Measurements from ENCODE around the gene C14orf180. TPM values are rescaled to one million over a fixed set of nuclear protein-coding genes. Genes with fewer than 3 reads are reported as not detected.

Gene C14orf180
- total RNA-seq (2021; fragmentation: NEBNext Ultra II Directional; extraction: Animal tissue kit (Norgen Biotek cat#: 25700)): not detected
- long read RNA-seq: 0 reads

DNA sequence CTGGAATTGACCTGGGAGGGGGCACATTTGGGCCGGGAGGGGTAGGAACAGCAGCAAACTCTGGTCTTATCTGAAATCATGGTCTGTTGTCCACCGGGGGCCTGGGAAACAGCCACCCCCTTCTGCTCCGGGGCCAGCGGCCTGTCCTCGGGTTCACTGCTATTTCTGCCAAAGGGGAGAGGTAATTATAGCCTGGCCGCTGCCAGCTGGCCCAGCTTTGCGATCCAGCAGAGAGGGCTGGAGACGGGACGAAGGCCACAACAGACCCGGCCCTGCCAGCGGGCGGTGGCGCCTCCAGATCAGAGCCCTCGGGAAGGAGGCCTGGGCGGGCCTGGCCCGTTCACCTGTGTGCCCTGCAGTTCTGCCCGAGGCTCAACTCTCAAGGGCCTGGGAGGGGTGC, at the start of gene C14orf180:
C14orf180 (plus strand) TSS at position 258 of the 400 bp plus-strand sequence. CDS start 6,667 bp downstream, outside the sequence.
- no peaks in the 10 kb centered on the region for H3K36me3 Mint-ChIP-seq (ENCODE audit: low read depth)
- H3K27me3 Mint-ChIP-seq (ENCODE audit: insufficient read depth): peaks cover 25% of the 10 kb centered on the region
- no peaks in the 10 kb centered on the region for H3K4me1 Mint-ChIP-seq (ENCODE audit: low read depth)
- TF ChIP-seq, protein P1, sequence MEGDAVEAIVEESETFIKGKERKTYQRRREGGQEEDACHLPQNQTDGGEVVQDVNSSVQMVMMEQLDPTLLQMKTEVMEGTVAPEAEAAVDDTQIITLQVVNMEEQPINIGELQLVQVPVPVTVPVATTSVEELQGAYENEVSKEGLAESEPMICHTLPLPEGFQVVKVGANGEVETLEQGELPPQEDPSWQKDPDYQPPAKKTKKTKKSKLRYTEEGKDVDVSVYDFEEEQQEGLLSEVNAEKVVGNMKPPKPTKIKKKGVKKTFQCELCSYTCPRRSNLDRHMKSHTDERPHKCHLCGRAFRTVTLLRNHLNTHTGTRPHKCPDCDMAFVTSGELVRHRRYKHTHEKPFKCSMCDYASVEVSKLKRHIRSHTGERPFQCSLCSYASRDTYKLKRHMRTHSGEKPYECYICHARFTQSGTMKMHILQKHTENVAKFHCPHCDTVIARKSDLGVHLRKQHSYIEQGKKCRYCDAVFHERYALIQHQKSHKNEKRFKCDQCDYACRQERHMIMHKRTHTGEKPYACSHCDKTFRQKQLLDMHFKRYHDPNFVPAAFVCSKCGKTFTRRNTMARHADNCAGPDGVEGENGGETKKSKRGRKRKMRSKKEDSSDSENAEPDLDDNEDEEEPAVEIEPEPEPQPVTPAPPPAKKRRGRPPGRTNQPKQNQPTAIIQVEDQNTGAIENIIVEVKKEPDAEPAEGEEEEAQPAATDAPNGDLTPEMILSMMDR (IDR thresholded peaks at IDR 0.05): no peak
- H3K4me3 Mint-ChIP-seq: no peak within 1 kb of the TSS
- no peaks in the 10 kb centered on the region for H3K9me3 Mint-ChIP-seq
- DNase-seq: no peak
- H3K27ac Mint-ChIP-seq: no peak within 1 kb of the TSS

DNA sequence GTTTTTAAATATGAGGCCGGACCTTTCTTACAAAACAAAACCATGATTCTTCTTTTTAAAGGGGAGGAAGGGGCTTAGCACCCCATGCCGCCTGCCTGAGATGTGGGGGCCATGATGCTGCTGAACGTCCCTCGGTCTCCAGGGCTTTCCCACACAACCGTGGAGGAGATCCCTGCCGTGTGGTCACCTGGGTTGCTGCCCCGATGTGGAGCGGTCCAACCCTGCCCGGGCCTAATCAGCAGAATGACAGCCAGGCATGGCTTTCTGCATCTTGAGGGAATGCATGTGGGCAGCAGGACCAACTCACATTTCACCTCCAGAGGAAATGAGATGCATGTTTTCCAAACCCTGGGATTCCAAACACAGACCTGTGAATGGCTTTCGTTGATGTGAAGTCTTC, 48.9 kb upstream of the C14orf180 start:
- Mint-ChIP-seq H3K4me1 (ENCODE audit: low read depth) (no peaks in the 10 kb centered on the region), H3K27me3 (ENCODE audit: insufficient read depth) (peaks cover 4% of the 10 kb centered on the region), H3K9me3 (peaks cover 23% of the 10 kb centered on the region), H3K27ac (no peak overlapping the region), H3K4me3 (no peak overlapping the region), H3K36me3 (ENCODE audit: low read depth) (peaks cover 12% of the 10 kb centered on the region; the same call in 1 of the 2 replicates)
- TF ChIP-seq, protein P1 (IDR thresholded peaks at IDR 0.05): no peak
- DNase-seq: no peak

DNA sequence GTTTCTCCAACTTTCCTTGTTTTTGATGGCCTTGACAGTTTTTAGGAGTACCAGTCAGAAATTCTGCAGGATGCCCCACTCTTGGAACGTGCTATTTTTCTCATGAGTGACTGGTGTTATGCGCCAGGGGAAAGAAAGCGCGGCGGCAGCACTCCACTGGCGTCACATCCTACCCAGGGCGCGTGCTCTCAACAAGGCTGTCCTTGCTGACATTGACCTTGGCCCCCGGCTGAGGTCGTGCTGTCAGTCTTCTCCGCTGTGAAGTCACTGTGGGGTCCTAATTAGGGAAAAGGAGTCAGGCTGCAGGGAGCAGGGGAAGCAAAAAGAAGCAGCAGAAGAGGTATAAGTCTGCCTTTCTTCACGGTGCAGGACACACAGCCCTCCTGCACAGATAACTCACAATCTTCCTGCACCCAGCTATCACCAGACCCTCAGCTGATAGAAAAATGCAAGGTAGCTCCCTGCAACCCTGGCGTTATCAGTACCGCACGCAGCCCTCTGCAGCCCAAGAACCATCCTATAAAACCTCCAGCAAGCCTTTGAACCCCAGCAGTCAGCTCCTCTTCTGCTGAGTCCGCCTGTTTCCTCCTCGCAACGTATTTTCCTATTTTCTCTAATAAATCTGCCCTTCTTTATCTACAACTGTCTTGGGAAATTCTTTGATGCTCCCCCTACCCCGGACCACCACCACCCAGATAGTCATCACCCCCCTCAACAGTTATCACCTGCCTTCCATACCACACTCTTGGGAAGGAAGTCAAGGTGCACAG, 48.0 kb upstream of the C14orf180 start:
- Mint-ChIP-seq H3K27ac (no peak overlapping the region), H3K36me3 (ENCODE audit: low read depth) (peaks cover 10% of the 10 kb centered on the region; the same call in 1 of the 2 replicates), H3K4me3 (no peak overlapping the region), H3K9me3 (peaks cover 19% of the 10 kb centered on the region), H3K27me3 (ENCODE audit: insufficient read depth) (peaks cover 4% of the 10 kb centered on the region), H3K4me1 (ENCODE audit: low read depth) (no peaks in the 10 kb centered on the region)
- TF ChIP-seq, protein P1 (IDR thresholded peaks at IDR 0.05): no peak
- DNase-seq: no peak

DNA sequence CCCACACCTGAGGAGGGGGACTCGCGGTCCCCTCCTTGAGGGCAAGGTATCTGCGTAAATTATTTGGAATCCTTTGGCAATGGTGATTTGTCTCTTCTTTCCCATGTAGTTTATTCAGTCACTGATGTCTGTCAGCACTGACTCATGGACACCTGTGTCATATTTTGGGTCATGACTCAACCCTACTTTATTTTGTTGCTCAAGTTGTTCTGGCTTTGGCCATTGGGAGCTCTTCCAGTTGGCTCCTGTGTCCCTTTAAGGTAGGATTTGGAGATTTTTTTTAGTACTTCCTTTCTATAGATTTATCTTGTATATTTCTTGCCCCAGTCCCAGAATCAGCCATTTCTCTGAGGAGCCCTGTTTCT, 47.4 kb upstream of the C14orf180 start:
- no peak for DNase-seq

DNA sequence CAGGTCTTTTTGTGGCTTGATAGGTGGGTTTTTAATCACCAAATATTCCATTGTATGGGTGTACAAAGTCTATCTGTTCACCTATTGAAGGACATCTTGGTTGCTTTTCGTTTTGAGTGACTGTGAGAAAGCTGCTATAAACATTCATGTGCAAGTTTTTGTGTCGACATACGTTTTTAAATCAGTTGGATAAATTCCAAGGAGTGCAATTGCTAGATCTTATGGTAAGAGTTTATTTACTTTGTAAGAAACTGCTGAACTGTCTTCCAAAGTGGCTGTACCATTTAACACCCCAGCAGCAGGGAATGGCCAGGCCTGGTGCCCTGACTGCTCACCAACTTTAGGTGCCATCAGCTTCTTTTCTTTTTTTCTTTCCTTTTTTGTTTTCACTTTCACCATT, 45.5 kb upstream of the C14orf180 start:
- no peak overlapping the region for H3K4me3 Mint-ChIP-seq
- H3K36me3 Mint-ChIP-seq (ENCODE audit: low read depth): no peaks in the 10 kb centered on the region
- no peaks in the 10 kb centered on the region for H3K4me1 Mint-ChIP-seq (ENCODE audit: low read depth)
- TF ChIP-seq, protein P1 (IDR thresholded peaks at IDR 0.05): no peak
- H3K27ac Mint-ChIP-seq: no peak overlapping the region
- peaks cover 4% of the 10 kb centered on the region for H3K27me3 Mint-ChIP-seq (ENCODE audit: insufficient read depth)
- no peak for DNase-seq
- no peaks in the 10 kb centered on the region; the same call in 1 of the 2 replicates for H3K9me3 Mint-ChIP-seq

More for the DNA sequence above, 47.4 kb upstream of the C14orf180 start:
- H3K9me3 Mint-ChIP-seq: peaks cover 13% of the 10 kb centered on the region
- no peak overlapping the region for H3K4me3 Mint-ChIP-seq
- no peaks in the 10 kb centered on the region for H3K4me1 Mint-ChIP-seq (ENCODE audit: low read depth)
- peaks cover 4% of the 10 kb centered on the region; the same call in 1 of the 2 replicates for H3K36me3 Mint-ChIP-seq (ENCODE audit: low read depth)
- H3K27ac Mint-ChIP-seq: no peak overlapping the region
- peaks cover 4% of the 10 kb centered on the region for H3K27me3 Mint-ChIP-seq (ENCODE audit: insufficient read depth)
- TF ChIP-seq, protein P1 (IDR thresholded peaks at IDR 0.05): no peak
